GM19043 (cell line): ENCODE measurements around the gene GZF1.

ENCODE experiments used
- ATAC-seq: cut with Tn5 transposase; IDR thresholded peaks from one replicate; pipeline ENCODE4 v1.9.1; 2021; ENCODE audit warnings: low read depth; ENCODE audit not compliant: unreplicated experiment

The GZF1 gene

DNA sequence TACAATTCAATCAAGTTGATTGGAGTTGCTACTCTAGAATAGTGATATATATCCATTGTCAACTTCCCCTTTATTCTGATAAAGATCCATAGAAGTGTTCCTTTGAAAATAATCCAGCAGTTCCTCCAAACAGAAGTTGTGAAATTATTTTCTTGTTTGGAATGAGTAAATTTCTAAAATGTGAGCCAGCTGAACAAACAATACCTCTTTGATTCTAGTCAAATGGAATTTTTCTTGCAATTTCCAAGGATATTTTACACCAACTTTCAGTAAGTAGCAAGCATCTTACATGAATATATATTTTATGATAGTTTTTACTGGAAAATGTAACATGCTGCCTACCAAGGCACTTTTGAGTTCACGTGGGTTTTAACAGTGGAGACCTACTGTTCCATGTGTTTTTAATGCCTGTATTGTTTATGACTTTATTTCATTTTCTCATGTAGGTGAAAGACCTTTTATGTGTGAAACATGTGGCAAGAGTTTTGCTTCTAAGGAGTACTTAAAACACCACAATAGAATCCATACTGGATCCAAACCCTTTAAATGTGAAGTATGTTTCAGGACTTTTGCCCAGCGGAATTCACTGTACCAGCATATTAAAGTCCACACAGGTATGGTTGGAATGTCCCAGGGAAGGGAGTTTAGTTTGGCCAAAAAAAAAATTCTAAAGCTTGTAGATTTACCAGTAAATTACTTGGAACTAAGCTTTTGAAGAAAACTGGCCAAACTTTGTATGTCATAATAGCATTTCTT, 6.5 kb downstream of the GZF1 start:
- no peak for ATAC-seq

DNA sequence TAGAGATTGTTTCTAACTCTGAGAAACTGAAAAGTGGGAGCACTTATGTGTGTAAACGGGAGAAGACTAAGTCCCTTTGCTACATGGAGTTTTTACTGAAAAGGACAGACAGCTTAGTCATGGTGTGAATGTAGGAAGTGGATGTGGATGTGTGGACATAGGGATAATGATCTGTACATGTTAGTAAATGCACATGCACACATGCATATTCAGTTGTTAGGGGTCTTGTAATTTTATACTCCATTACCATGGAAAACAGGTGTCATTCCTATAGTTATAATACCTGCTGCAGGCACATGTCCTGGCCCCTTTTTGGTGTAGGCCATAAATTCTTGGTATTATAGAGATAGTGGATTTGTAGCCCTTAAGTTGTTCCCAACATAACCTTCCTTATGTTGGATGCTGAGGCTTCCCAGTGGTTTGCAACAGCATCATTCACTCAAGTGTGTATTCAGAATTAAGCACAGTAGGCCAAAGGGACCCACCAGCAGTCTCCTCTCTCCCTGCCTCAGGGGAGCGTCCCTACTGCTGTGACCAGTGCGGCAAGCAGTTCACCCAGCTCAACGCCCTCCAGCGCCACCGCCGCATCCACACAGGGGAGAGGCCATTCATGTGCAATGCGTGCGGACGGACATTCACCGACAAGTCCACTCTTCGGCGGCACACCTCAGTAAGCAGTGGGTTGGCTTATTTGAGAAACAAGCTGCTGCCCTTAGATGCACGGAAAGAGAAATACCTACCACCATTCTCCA, 7.3 kb downstream of the GZF1 start:
- ATAC-seq, result no peak

DNA sequence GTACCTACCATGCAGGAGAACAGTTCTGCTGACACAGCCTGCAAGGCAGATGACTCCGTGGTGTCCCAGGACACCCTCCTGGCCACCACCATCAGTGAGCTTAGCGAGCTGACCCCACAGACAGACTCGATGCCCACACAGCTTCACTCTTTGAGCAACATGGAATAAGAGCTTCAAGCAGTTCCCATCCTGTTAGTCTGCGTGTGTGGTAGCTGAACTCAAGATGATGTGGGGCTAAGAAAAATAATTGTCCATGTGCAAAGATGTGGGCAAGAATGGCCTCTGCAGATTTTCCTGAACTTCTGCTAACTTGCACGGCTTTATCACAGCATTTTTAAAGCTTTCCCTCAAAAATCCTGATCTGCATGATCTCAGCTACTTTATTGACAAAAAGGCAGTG, 8.3 kb downstream of the GZF1 start:
- no peak for ATAC-seq

DNA sequence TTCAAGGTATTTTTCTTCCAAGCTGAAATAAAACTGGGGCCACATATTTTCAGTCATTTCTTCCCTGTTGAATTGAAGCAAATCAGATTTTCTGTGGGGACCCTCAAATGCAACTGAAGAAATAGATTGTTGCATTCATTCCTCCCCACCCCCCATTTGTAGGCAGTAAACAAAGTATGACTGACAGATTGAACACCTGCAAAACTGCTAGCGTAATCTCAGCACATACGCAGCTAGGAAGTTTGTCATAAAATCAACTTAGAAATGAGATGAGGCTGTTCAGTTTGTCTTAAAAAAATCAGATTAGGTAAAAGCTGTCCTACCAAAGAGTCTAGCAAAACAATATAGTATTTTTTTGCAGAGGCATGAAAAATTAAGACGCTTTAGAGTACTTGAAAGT, 8.9 kb downstream of the GZF1 start:
- ATAC-seq, result no peak

DNA sequence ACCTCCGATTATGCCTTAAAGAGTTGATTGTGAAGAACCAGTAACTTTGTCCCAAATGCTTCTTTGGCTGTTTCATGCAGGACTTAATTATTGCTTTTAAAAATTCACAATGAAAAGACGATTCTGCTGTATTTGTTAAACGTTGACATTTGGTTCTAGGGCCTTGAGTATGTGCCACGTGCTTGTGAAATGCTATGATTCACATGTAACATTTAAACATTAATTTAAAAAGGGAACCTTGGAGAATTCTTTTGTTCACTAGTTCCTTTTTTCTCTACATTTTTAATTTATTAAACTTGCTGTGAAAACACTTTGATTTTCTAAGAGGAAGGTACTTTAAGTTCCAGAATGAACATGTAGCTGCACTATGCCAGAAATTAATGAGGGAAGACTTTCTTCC, 9.5 kb downstream of the GZF1 start:
- no peak for ATAC-seq

DNA sequence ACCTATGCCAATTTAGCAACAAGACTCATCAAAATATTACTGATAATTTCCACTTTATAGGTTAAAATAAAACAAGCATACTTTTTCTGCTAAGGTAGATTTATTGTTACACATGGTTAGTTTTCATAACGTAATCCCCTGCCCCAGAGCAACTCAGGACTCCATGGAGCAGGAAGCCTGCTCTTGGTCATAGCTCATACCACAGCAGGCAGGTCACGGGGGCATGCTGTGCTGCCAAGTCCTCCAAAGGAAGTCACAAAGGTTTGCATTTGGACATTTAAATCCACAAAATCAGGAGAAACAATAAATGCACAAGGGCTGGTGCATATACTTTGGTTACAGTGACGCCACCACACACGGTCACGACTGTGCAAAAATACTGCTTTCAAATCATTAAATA, 12.5 kb downstream of the GZF1 start:
- no peak for ATAC-seq

DNA sequence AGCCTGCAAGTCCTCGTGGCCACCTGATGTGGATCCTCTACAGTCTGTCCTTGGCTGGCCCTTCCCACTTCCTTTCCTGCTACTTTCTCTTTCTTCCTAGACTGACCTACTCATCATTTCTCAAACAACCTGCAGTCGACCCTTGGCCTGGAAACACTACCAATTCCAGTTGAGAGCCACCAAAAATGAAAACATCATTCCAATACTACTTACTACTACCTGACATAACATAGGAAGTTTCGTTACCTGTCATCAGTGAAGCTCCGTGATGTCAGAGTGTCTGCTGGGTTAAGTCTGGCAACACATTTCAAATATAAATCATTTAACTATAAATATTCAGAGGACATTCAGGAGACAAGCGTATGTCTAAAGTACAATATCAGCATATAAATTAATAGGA, 13.8 kb downstream of the GZF1 start:
- ATAC-seq, result no peak

DNA sequence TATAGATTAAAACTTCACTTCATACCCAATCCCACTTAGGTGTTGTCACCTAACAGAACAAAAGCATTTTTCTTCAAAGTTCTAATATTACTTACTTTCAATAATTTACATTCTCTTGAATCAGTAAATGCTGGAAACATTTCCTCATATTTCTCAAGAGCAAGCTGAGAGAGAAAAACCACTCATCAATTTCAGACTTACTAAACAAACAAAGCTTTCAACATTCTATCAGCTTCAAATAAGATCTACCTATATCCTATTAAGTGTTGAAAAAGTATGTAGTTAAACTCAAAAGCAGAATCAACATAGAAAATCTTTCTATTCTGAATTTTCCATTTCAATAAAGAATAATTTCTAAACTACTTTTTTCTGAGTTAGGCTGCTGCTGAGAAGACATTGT, 17.8 kb downstream of the GZF1 start:
- ATAC-seq, result no peak

DNA sequence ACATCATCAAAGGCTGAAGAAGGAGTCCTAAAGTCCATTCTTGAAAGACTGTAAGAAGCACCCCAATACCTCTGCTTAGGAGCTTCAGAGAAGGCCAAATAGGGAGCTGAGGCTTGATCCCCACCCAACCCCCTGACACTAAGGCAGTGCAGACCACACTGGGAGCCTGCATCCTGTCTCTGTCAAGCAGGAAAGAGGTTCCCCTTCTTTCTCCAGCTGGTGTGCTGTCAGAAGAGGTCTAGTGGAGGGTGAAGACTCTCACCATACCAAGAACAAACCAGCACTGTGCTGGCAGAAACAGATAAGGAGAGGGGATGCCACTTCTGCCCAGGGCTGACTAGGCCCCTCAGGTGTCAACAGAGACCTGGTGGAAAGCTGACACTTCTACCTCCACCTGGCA, 19.9 kb downstream of the GZF1 start:
- ATAC-seq, result no peak

DNA sequence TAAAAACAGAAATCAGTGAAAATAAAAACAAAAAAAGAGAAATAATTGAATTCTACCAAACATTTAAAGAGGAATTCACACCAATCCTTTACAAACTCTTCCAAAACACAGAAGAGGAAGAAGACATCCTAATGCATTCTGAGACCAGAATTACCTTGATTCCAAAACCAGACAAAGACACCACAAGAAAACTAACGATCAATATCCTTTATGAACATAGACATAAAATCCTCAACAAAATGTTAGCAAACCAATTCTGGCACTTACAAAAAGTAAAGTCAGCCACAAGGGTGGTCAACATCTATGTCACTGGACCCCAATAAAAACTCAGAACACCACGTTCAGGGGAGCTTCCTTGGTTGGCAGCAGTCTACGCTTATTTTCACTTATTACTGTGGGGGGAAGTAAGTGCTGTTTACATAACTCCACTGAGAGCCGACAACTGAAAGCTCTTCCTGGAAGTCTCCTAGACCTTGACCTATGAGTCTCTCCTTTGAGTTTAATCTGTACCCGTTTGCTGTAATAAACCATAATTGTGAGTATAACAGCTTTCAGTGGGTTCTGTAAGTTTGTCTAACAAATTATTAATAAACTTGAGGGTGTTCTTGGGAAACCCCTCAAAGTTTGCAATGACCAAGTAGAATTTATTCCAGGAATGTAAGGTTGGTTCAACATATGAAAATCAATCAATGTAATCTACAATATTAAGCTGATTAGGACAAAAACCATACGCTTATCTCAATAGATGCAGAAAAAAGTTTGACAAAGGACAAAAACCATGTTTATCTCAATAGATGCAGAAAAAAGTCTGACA, 24.5 kb downstream of the GZF1 start:
- no peak for ATAC-seq

DNA sequence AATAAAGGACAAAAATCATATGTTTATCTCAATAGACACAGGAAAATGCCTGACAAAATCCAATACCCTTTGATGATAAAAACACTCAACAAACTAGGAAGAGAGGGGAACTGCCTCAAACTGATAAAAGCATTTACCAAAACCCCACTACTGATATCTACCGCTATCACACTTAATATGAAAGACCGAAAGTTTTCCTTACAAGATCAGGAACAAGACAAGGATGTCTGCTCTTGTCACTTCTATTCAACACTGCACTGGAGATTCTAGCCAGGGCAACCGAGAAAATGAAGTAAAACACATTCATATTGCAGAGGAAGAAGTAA, 25.1 kb downstream of the GZF1 start:
- ATAC-seq, result no peak

DNA sequence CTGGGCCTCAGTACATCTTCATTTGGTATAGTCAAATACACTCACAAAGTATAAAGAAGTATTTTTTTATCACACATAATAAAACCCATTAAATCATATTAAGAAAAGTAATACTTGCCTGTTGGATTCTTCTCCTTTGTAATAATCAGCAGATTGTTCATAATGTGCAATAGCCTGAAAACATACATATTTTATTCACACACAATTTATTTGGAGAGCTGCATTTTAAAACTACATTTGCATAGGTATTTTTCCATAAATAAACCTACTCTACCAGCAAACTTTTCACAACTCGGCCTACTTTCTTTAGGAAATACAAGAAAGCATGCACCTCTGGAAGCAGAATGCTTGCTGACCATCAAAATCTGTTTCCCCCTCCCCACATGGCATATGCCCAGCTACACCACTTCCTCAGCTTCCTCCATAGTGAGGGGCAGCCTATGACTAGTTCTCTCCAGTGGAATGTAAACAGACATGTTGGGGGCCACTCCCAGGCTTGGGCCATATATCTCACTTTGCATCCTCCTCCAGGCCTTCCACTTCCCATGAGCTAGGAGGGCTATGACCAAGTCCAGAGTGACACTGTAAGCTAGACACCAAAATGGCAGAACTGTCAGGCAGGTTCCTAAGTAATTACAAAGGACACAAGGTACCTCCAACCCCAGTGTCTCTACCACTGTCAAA, 28.3 kb downstream of the GZF1 start:
- ATAC-seq, result no peak

DNA sequence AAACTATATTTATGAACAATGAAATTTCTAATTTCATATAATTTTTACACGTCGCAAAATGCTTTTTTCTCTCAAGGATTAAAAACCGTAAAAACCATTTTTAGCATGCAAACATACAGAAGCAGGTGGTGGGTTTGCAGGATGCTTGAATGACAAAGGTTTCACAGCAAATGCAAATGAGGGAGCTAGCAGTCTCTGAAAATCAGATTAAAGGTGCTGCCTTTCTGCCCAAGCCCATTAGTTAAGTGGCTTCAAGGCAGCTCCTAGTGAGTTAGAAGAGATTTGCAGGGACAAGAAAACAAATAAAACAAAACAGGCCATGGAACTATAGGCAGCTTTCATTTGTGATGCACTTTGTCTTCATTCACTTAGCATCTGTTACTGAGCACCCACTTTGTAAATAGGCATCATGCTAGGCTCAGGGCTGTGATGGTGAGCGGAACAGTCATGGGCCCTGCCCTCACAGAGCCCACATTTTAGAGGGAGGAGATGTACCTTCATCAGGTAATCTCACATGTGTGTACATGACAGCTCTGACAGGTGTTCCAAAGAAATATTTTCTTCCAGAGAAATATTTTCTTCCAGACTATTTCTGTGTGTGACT, 29.8 kb downstream of the GZF1 start:
- no peak for ATAC-seq

DNA sequence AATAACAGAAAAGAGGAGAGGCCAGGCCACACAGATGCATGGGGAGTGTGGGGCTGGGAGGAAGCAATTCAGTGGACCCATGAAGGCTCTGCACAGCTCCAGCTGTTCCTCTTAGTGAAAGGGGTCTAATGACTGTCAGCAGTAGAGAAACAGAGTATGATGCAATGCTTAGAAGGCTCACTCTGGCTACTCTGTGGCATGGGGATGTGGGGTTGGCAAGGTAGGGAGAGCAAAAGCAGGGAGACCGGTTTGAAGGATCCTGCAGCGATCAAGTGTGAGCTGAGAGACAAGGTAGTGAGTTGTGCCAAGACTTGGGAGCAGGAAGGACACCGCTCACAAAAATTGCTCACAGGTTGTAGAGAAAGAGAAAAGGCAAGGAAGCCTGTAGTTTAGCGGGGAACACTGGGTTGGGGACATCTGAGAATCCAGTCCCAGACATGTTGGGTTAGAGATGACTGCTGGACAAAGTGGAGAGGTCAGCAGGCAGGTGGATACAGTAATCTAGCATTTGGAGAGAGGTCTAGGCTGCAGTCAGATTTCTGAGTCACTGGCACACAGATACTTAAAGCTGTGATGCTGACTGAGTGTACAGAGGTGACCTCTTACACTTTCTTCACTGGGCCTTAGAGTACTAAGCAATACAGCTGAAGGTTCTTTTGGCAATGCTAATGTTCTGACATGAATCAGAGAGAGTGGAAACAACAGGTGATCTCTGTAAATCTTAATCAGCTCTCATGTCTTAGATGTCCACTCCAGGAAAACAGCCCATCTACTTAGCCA, 32.2 kb downstream of the GZF1 start:
- no peak for ATAC-seq

DNA sequence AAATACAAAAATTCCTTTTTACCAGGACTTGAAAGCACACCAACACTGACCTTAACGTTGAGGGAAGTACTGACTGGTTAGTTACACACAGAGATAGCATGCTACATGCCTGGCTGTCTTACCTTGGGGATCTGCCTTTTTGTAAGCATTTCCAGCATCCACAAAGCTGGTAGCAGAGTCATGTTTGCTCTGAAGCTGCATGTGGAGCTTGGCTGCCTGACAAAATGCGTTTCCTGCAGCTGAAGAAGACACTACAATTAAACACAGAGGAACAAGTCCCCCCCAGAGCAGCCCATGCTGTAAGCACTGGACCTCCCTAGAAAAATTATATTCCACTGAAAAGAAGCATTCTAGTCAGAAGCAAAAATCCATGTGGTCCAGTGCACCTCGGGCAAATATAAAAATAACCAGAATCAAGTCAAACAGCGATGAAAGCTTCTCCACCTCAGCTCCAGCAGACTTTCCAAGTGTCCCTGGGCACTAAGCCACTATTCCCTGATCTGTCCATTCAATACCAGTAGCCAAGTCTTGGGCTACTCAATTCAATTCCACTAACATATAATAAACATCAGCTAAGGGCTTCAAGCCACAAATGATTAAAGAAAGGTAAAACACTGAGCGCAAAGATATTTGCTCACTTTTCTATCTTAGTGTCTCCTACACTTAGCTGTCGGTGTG, 35.1 kb downstream of the GZF1 start:
- ATAC-seq, result no peak

DNA sequence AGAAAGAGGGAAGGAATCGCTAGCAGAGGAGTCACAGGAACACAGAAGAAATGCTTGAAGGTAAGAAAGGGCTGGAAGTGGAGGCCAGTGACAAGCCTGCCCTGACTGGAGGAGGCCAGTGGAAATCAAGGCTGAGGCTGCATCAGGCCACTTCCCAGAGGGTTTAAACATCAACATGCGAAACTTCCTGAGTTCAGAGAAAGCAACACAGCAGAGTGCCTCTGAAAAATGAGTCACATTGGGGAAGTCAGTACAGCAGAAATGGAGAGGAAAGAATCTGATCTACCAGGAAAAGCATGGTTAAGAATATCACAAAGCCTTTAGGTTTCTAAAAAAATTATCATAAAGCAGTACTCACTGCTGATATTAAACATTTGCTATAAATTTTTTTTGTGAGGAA, 36.0 kb downstream of the GZF1 start:
- no peak for ATAC-seq

DNA sequence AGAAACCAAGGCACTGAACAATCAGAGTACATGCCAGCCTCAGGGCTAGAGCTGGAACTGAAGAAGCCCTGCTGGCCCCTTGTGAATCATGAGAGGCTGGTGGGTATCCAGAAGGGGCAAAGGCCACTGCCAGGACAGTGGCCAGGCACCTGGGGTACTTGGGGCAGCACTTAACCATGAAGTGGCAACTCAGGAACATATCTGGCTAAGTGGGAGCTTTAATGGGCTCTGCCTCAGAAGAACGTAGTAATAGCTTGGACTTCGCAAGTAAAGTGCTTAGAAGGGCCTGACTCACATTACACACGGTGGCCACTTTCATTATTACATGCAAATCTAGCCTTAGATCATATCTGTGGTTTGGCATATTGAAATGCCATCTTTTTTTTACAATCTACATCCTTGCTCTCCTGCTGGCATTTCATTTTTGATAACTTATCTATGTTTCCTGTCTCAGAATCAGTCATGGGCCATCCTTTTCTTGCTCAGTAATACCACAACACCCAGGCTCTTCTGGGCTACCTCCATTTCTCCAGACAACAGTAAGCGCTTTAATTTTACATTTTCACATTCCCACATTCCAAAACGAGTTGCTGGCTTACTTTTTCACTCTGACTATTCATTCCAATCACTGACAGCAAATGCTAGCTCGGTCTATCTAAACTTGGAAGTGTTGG, 37.7 kb downstream of the GZF1 start:
- peak; percentile 41 for ATAC-seq

DNA sequence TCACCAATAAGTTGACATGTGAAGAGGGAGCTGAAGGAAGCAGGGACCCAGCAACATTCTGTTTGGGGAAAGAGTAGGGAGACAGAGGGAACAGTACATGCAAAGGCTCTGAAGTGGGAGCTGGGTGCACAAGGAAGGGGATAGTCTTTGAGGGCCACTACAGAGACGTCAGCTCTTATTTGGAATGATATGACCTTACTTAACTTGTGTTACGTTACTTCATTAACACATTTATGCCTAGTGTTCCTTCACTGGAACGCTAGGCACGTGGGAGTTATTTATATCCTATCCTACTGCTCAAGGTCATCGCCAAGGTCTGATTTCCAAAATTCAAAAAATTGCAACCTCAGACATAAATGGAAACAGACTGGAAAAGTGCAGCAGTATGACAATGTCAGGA, 39.1 kb downstream of the GZF1 start:
- no peak for ATAC-seq

DNA sequence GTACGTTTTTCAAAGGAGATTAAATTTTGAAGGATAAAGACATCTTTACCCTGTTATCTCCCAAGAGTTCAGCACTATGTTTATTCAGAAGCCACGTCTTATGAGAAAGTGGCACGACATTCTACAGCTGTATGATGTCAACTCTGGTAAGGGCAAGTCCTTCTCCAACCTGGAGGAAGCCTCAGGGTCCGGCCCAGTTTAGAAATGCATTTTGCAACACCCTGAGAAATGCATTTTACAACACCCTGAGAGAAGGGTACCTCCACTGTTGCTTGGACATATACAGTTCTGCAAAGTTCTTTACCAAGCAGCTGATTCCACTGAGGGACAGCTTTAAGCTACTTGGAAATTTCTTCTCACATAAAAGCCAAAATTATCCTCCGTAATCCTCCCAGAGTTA, 41.8 kb downstream of the GZF1 start:
- ATAC-seq, result no peak
